Posterior vena cava (tissue), 2 donors: ENCODE data around the gene PRSS50. TPM values are rescaled to one million over a fixed set of nuclear protein-coding genes. Genes with fewer than 3 reads are reported as not detected.
A peak's percentile ranks its signal among the peaks of the same experiment; 100 is the strongest.

Experiments used
- DNase-seq: peaks from one replicate; pipeline ENCODE4 v3.0.0-alpha.2; 2020; ENCODE audit warnings: low spot score
- intact Hi-C, 2 donors: fragments of 100-400 bp; cut with DNase I; formaldehyde crosslinking; loops; one replicate each; pipeline versions ENCODE4 v1.14.1 to v1.14.2; 2022 to 2023
- total RNA-seq, 2 donors: library from RNA; stranded (reverse); fragmentation: NEBNext Ultra II Directional; extraction: Animal tissue kit (Norgen Biotek cat#: 25700); gene quantifications; one replicate each; pipeline ENCODE4 v1.2.1, GENCODE V29; 2021
- donor health status: DM: yes; HTN: yes; CAD: no.
- donor health status: DM: yes; HTN: yes; CAD: no.

The PRSS50 gene
- total RNA-seq, 2 donors from 2014 or later = not detected

GRCh38 chr3:46665763-46666452 lies 51.8 kb downstream of the PRSS50 start:
- intact Hi-C loops = no loop called here
- peak; percentile 32 for DNase-seq

- intact Hi-C loops = no loop called here
- DNase-seq = peak; percentile 79
Measured at GRCh38 chr3:46664971-46665762, 52.5 kb downstream of the PRSS50 start.

DNA sequence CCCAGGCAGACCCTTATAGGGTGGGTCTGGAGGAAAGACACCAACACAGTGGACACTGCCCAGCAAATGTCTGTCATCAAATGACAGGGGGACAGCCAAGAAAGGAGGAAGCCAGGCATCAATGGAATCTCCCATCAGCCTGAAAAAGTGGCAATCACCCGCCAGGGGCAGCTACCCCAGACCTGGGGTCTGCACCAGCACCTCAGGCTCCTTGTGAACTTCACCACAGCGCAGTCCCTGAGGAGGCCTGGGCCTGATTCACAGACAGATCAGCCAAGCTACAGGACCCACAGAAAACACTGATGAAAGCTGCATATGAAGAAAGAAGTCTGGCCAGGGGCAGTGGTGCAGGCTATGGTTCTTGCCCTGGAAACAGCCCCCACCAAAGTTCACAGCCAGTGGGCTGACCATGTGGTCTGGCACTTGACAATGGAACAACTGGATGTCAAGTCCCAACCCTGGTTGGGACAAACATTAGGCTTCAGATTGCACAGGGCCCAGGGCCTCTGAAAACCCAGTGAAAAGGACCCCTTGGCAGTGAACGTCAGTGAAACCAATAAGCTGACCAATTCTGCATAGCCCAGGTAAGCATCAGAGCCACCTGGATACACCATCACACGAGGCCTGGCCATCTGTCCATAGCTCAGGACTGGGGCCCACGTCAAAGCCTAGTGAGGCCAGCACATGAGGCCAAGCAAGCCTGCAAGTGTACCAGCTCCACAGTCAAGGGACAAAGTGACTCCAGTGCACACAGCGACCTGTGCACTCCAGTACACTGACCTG lies 53.3 kb downstream of the PRSS50 start:
- no peak for DNase-seq
- intact Hi-C loops = no loop called here

- intact Hi-C loops = loop anchor here in 1 of 2 donors (2.0 kb wide), 1 partner anchor 75 kb away; no protein-coding TSS in a partner anchor
- no peak for DNase-seq
Measured at GRCh38 chr3:46663591-46664135, 54.0 kb downstream of the PRSS50 start.

DNA sequence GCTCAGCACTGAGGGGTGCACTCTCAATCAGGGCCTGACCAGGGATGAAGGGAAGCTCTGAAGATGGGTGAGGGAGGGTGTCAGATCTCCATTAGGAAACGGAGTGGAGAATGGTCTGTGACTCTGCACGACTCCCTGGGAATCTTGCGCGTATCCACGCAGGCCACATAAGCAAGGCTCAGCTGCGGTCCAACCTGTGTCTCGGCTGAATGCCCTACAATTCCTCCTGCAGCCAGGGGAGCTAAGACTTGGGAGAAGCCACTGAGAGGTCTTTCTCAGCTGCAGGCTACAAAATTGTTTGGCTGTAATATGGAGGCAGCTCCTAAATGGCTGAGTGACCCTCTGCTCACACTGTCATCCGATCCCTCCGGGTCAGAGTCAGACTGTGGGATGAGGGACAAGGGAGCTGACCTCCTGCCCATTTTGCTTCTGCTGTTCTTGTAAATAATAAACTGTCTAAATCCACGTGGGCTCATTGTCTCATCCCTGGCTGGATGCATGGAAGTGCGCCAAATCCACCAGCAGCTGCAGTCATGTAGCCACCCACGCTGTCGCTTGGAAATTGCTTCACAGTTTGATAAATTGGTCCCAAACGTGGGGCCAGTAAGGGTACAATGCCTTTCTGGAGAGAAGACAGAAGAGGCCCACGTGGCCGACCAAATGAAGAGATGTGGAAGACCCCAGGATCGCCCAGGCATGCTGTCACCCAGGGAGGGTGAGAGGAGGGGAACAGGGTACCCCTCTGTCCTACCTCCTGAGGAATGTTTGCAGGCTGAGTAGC lies 54.7 kb downstream of the PRSS50 start:
- DNase-seq = peak; percentile 84
- intact Hi-C loops = loop anchor here in 1 of 2 donors (2.0 kb wide), 1 partner anchor 76 kb away; no protein-coding TSS in a partner anchor

Other genes starting within 250 kb of the PRSS50 start
- gene RTP3, start 219.9 kb downstream of the PRSS50 start, total RNA-seq = not detected
- gene LRRC2, start 151.6 kb downstream of the PRSS50 start, total RNA-seq = 1 to 10 TPM; 1.9 to 5.7 TPM
- under 1 TPM in 1 of 2 donors, not detected in 1; 0.28 TPM for gene FAM240A, start 105.3 kb downstream of the PRSS50 start, total RNA-seq
- gene ALS2CL, start 24.2 kb downstream of the PRSS50 start, total RNA-seq = 10 to 100 TPM; 12.1 to 12.5 TPM
- gene TMIE, start 16.5 kb downstream of the PRSS50 start, total RNA-seq = 1 to 10 TPM; 1.4 TPM
- gene MYL3, start 145.6 kb upstream of the PRSS50 start, total RNA-seq = 1 to 10 TPM; 3.2 to 5.9 TPM
- 10 to 100 TPM in 1 of 2 donors, 1 to 10 TPM in 1; 5.8 to 17.9 TPM for gene PTH1R, start 159.9 kb upstream of the PRSS50 start, total RNA-seq